ENCODE results near the gene HOXB1. TPM values are rescaled to one million over a fixed set of nuclear protein-coding genes. Genes with fewer than 3 reads are reported as not detected.

Gene HOXB1
- total and polyA plus RNA-seq, 4 donors, result not detected

- Histone ChIP-seq H3K9ac (ENCODE audit: low read depth in 1 of 2, low read length in 2 of 2) (no peak overlapping the region), H3K27me3 (ENCODE audit: control insufficient read depth in 4 of 4, insufficient read depth in 4 of 4, low read length in 3 of 4) (peaks cover 3 to 15% (median 9%) of the 10 kb centered on the region in 4 donors), H3K27ac (ENCODE audit: low read depth in 1 of 2, low read length in 2 of 2) (no peak overlapping the region), H3K4me1 (ENCODE audit: control insufficient read depth in 4 of 4, insufficient read depth in 4 of 4, low read length in 3 of 4) (peaks cover 0 to 2% (median 0%) of the 10 kb centered on the region in 4 donors), H3K36me3 (ENCODE audit: control insufficient read depth in 4 of 4, insufficient read depth in 3 of 4, low read depth in 1 of 4, low read length in 3 of 4) (no peaks in the 10 kb centered on the region), H3K9me3 (ENCODE audit: control insufficient read depth in 4 of 4, low read length in 3 of 4) (no peaks in the 10 kb centered on the region), H3K4me3 (ENCODE audit: low read depth in 1 of 3, low read length in 3 of 3) (no peak overlapping the region)
- 26% methylated on average over 5 of the region's 5 CpGs for WGBS
- DNase-seq (ENCODE audit: low spot score), result no peak
- TF ChIP-seq JUND (IDR thresholded peaks at IDR 0.05) (no peak), YY1 (IDR thresholded peaks at IDR 0.05) (no peak), SP1 (IDR thresholded peaks at IDR 0.05) (no peak), RAD21 (IDR thresholded peaks at IDR 0.05) (no peak), FOXA1 (IDR thresholded peaks at IDR 0.05) (no peak), ZBTB33 (IDR thresholded peaks at IDR 0.05) (no peak), CTCF (IDR thresholded peaks at IDR 0.05; ENCODE audit: low read depth, low read length, missing input control) (no peak), NR2F2 (IDR thresholded peaks at IDR 0.05) (no peak), HNF4A (conservative IDR thresholded peaks at IDR 0.05) (no peak), HNF4G (IDR thresholded peaks at IDR 0.05) (no peak), ATF3 (IDR thresholded peaks at IDR 0.05) (no peak), EGR1 (IDR thresholded peaks at IDR 0.05; ENCODE audit: low read depth in 2 of 2) (no peak), REST (IDR thresholded peaks at IDR 0.05) (no peak), RXRA (IDR thresholded peaks at IDR 0.05) (no peak), MAX (IDR thresholded peaks at IDR 0.05) (no peak), GABPA (IDR thresholded peaks at IDR 0.05 in 1 of 2, conservative IDR thresholded peaks at IDR 0.05 in 1 of 2) (no peak), FOXA2 (IDR thresholded peaks at IDR 0.05) (no peak), TAF1 (conservative IDR thresholded peaks at IDR 0.05) (no peak)
Measured at GRCh38 chr17:48562934-48563333, 32.1 kb upstream of the HOXB1 start.
